GM12878 (cell line): ENCODE results near the gene SETBP1. TPM values are rescaled to one million over a fixed set of nuclear protein-coding genes. Genes with fewer than 3 reads are reported as not detected.

Experiments used
- ATAC-seq: fragments of 200-7000 bp; cut with Tn5 transposase; 3 replicates; pipeline ENCODE4 v1.9.1; 2020; ENCODE audit warnings: mild to moderate bottlenecking, moderate library complexity
- BruUV-seq: library from RNA; stranded (reverse); fragments of 400-500 nt; replicated peaks from 2 replicates; lab custom pipeline; 2021; lab: Mats Ljungman, UMichigan
- CTCF ChIA-PET: fragments of 300-600 bp; sonication (Branson Sonifier 250); formaldehyde crosslinking; extraction: SDS; loops from one replicate; lab custom pipeline; 2021; ENCODE audit warnings: inconsistent platforms; lab: Yijun Ruan, JAX
- POLR2A ChIA-PET: fragments of 350-600 bp; formaldehyde crosslinking; extraction: SDS; loops from one replicate; lab custom pipeline; 2021; ENCODE audit warnings: inconsistent platforms; lab: Charles Lee
- RAD21 ChIA-PET: fragments of 300-600 bp; sonication (Branson Sonifier 250); formaldehyde crosslinking; loops from one replicate; lab custom pipeline; 2023; ENCODE audit warnings: antibody characterized with exemption; ENCODE audit not compliant: unreplicated experiment; lab: Charles Lee
- SMC1A ChIA-PET: fragments of 300-600 bp; sonication (Branson Sonifier 250); formaldehyde crosslinking; loops from one replicate; lab custom pipeline; 2023; ENCODE audit not compliant: unreplicated experiment, uncharacterized antibody; lab: Charles Lee
- DNase-seq: peaks from one replicate; pipeline ENCODE4 v3.0.0-alpha.2; 2011; ENCODE audit warnings: low read depth, low spot score
- FAIRE-seq: peaks from 3 replicates; lab custom pipeline; 2011; peaks lifted over from hg19 to GRCh38; lab: Jason Lieb, UNC
- H2AFZ ChIP-seq: 2 replicates; pipeline ENCODE4 v1.6.0; 2011; ENCODE audit warnings: low read depth, low read length, control low read depth; ENCODE audit not compliant: control insufficient read depth
- H3K27ac ChIP-seq: 2 replicates; pipeline ENCODE4 v1.5.1; 2011; ENCODE audit warnings: control low read depth; ENCODE audit not compliant: control insufficient read depth, insufficient read depth
- H3K27me3 ChIP-seq, 2 experiments: replicated peaks in 1 of 2; 2 replicates each; pipeline versions ENCODE4 v1.6.0 to v1.6.1; 2011; ENCODE audit warnings: low read length in 1 of 2; ENCODE audit not compliant: control insufficient read depth in 2 of 2, insufficient read depth in 2 of 2
- H3K36me3 ChIP-seq, 2 experiments: 2 replicates each; pipeline ENCODE4 v1.5.1; 2011; ENCODE audit warnings: low read length in 1 of 2; ENCODE audit not compliant: control insufficient read depth in 2 of 2, insufficient read depth in 2 of 2
- H3K4me1 ChIP-seq: 2 replicates; pipeline ENCODE4 v1.6.1; 2011; ENCODE audit warnings: mild to moderate bottlenecking, low read length, moderate library complexity, mixed read lengths; ENCODE audit not compliant: control insufficient read depth, insufficient read depth
- H3K4me2 ChIP-seq: 2 replicates; pipeline ENCODE4 v1.6.0; 2011; ENCODE audit warnings: control low read depth; ENCODE audit not compliant: control insufficient read depth, insufficient read depth
- H3K4me3 ChIP-seq: fragments of 200-600 bp; sonication (generic); 2 replicates; pipeline ENCODE4 v1.5.1; 2016
- H3K79me2 ChIP-seq: 2 replicates; pipeline ENCODE4 v1.6.0; 2011; ENCODE audit warnings: low read length; ENCODE audit not compliant: control insufficient read depth, insufficient read depth
- H3K9ac ChIP-seq: 2 replicates; pipeline ENCODE4 v1.8.0; 2011; ENCODE audit warnings: low read length, control low read depth, mixed read lengths; ENCODE audit not compliant: control insufficient read depth, insufficient read depth
- H3K9me3 ChIP-seq: replicated peaks from 3 replicates; pipeline ENCODE4 v1.5.1; 2011; ENCODE audit warnings: mild to moderate bottlenecking, low read length; ENCODE audit not compliant: control insufficient read depth, insufficient read depth
- H4K20me1 ChIP-seq: 2 replicates; pipeline ENCODE4 v1.6.0; 2011; ENCODE audit not compliant: control insufficient read depth, insufficient read depth
- ATF7 ChIP-seq: fragments of 450-650 bp; IDR thresholded peaks from 2 replicates; pipeline ENCODE4 v1.6.1; 2016; ENCODE audit warnings: low read depth, mild to moderate bottlenecking
- DPF2 ChIP-seq: fragments of 450-650 bp; IDR thresholded peaks from 2 replicates; pipeline ENCODE4 v1.6.1; 2017; ENCODE audit warnings: mild to moderate bottlenecking
- ESRRA ChIP-seq: IDR thresholded peaks from 2 replicates; pipeline ENCODE4 v1.6.1; 2012; ENCODE audit warnings: mild to moderate bottlenecking, low read length, improper control_type of control experiment
- POLR2A ChIP-seq: IDR thresholded peaks from 2 replicates; pipeline ENCODE4 v1.6.1; 2011; ENCODE audit warnings: low read depth, mild to moderate bottlenecking, low read length
- ZNF217 ChIP-seq: fragments of 450-650 bp; IDR thresholded peaks from 2 replicates; pipeline ENCODE4 v1.6.1; 2017; ENCODE audit warnings: antibody characterized with exemption, mild to moderate bottlenecking
- WGBS: methylation state at CpG from one replicate; pipeline ENCODE4 v1.1.6; 2016; ENCODE audit warnings: low lambda C conversion rate; ENCODE audit not compliant: insufficient replicate concordance, insufficient coverage; ENCODE audit errors: missing lambda C conversion rate; 5-methylcytosine and 5-hydroxymethylcytosine counted together
- in situ Hi-C: fragments of 300-500 bp; cut with MboI; formaldehyde crosslinking; loops from 9 replicates; pipeline ENCODE4 v1.14.3; 2018; ENCODE audit warnings: mixed read lengths
- intact Hi-C: fragments of 100-400 bp; cut with micrococcal nuclease; formaldehyde crosslinking; loops from one replicate; pipeline ENCODE4 v1.14.2; 2022; ENCODE audit not compliant: unreplicated experiment
- polyA plus RNA-seq, 11 experiments: library from polyadenylated mRNA; depleted of rRNA in 4 of 11; unstranded in 6 of 11; stranded (reverse) in 5 of 11; fragments of >200 nt; fragmentation: Nextera tagmentation in 4 of 11; fragmentation: Illumina TruSeq in 1 of 11; extraction: Ambion mirVana in 4 of 11; extraction: Trizol in 1 of 11; gene quantifications; 1 replicate in 1 of 11; 2 replicates in 10 of 11; pipeline versions ENCODE4 v1.2.1 to v1.2.3, GENCODE V29; 2011 to 2016; ENCODE audit warnings: inconsistent platforms in 2 of 11, missing spikeins in 2 of 11, low read depth in 1 of 11
- total RNA-seq, 4 experiments: library from RNA; depleted of rRNA in 3 of 4; stranded (reverse); fragments of >200 nt in 3 of 4; fragmentation: Illumina TruSeq in 1 of 4; extraction: Trizol in 1 of 4; gene quantifications; 2 replicates each; pipeline versions ENCODE4 v1.2.1 to v1.2.3, GENCODE V29; 2013 to 2021
- TF ChIP-seq, protein P1 (sequence below): fragments of 450-650 bp; IDR thresholded peaks from 2 replicates; pipeline ENCODE4 v1.6.1; 2017; ENCODE audit warnings: antibody characterized with exemption, mild to moderate bottlenecking, moderate library complexity
- TF ChIP-seq, protein P2 (sequence below): IDR thresholded peaks from 2 replicates; pipeline ENCODE4 v1.6.1; 2011; ENCODE audit warnings: borderline replicate concordance, low read depth, mild to moderate bottlenecking, moderate library complexity, low read length; ENCODE audit not compliant: insufficient read depth, poor library complexity, severe bottlenecking
- TF ChIP-seq, protein P3 (sequence below): fragments of 450-650 bp; IDR thresholded peaks from 2 replicates; pipeline ENCODE4 v1.6.1; 2018; ENCODE audit warnings: mild to moderate bottlenecking, low read depth, moderate library complexity; ENCODE audit not compliant: partially characterized antibody
- TF ChIP-seq, protein P4 (sequence below): fragments of 450-650 bp; IDR thresholded peaks from 2 replicates; pipeline ENCODE4 v1.6.1; 2017; ENCODE audit warnings: low read depth, mild to moderate bottlenecking, moderate library complexity
- TF ChIP-seq, protein P5 (sequence below): fragments of 450-650 bp; IDR thresholded peaks from 2 replicates; pipeline ENCODE4 v1.6.1; 2017; ENCODE audit warnings: borderline replicate concordance

Gene SETBP1
- total and polyA plus RNA-seq, 10 of the 15 experiments (the other 5 are each of a cell fraction or from before 2014, with no cell fraction given): 0.99 to 29.7 (median 8.3) TPM

DNA sequence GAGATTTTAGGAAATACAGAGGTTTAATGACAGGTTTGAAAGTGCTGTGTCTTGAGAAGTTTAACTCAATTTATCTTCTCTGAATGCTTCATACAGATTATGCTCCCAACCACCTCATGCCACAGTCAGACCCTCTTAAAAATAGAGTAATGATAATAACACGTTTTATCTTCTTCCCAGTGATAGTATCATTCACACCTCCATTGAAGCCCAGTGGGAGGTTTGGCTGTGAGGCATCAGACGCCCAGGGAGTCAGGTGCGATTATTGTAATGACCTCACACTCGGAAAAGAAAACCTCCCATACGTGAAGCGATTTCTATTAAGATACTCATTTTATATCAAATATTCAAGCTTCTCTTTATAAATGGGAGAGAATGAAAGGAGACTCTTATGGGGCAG lies 366.3 kb downstream of the SETBP1 start (continued):
- TF ChIP-seq, protein P1, sequence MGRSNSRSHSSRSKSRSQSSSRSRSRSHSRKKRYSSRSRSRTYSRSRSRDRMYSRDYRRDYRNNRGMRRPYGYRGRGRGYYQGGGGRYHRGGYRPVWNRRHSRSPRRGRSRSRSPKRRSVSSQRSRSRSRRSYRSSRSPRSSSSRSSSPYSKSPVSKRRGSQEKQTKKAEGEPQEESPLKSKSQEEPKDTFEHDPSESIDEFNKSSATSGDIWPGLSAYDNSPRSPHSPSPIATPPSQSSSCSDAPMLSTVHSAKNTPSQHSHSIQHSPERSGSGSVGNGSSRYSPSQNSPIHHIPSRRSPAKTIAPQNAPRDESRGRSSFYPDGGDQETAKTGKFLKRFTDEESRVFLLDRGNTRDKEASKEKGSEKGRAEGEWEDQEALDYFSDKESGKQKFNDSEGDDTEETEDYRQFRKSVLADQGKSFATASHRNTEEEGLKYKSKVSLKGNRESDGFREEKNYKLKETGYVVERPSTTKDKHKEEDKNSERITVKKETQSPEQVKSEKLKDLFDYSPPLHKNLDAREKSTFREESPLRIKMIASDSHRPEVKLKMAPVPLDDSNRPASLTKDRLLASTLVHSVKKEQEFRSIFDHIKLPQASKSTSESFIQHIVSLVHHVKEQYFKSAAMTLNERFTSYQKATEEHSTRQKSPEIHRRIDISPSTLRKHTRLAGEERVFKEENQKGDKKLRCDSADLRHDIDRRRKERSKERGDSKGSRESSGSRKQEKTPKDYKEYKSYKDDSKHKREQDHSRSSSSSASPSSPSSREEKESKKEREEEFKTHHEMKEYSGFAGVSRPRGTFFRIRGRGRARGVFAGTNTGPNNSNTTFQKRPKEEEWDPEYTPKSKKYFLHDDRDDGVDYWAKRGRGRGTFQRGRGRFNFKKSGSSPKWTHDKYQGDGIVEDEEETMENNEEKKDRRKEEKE: no peak
- TF ChIP-seq, protein P2, sequence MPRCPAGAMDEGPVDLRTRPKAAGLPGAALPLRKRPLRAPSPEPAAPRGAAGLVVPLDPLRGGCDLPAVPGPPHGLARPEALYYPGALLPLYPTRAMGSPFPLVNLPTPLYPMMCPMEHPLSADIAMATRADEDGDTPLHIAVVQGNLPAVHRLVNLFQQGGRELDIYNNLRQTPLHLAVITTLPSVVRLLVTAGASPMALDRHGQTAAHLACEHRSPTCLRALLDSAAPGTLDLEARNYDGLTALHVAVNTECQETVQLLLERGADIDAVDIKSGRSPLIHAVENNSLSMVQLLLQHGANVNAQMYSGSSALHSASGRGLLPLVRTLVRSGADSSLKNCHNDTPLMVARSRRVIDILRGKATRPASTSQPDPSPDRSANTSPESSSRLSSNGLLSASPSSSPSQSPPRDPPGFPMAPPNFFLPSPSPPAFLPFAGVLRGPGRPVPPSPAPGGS: no peak
- no peak for TF ChIP-seq POLR2A
- TF ChIP-seq ATF7: no peak

DNA sequence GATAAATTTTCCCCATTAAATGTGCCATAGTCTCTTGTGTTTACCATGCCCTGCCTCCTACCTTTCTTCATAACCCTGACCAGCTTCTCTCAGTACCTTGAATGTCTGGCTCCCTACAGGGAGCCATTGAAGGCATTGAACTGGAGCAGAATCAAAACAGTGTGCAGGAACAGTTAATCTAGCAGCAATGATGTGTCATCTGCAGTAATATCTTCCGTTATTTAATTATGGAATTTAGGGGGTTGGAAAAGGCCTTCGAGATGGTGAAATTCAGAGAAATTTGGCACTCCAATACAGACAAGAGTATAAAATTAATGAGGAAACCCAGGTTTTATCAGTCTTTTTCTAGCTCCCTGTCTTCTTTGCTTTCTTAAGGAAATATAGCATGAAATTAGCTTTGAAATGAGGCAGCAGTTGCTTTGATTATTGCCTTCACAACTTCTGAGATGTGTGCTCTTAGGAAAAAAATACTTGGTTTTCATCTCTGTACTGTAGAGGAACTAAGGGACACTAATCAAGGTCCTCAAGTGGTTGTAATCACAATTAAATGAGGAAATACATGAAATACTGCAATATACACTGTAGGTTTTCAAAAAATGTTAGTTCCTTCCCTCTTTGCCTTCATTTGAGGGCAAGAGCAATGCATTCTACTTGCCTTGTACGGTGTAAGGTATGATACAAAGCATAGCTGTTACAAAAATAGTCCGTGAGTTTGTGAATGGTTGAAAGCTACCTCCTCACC lies 369.1 kb downstream of the SETBP1 start:
- Histone ChIP-seq H4K20me1 (no peaks in the 10 kb centered on the region), H3K4me1 (no peaks in the 10 kb centered on the region), H2AFZ (no peak overlapping the region), H3K9me3 (no peaks in the 10 kb centered on the region), H3K4me2 (no peak overlapping the region), H3K79me2 (no peaks in the 10 kb centered on the region), H3K9ac (no peak overlapping the region), H3K27ac (no peak overlapping the region), H3K36me3 (no peaks in the 10 kb centered on the region), H3K4me3 (no peak overlapping the region), H3K27me3 (no peaks in the 10 kb centered on the region)
- ChIA-PET SMC1A (interaction anchor here (1.1 to 1.3 kb wide), 2 partner anchors 10 to 14 kb away, joined by 3 read pairs; no protein-coding TSS in a partner anchor), CTCF (interaction anchor here (0.6 kb wide), 1 partner anchor 163 kb away, joined by 4 read pairs; no protein-coding TSS in a partner anchor), RAD21 (no interaction called here), POLR2A (no interaction called here)
- no TSS peak for BruUV-seq
- no peak for ATAC-seq
- in situ Hi-C loops (no loop called here), intact Hi-C loops (no loop called here)
- 61% methylated on average over 4 of the region's 4 CpGs for WGBS
- no peak for DNase-seq
- no peak for FAIRE-seq
- TF ChIP-seq, protein P3, sequence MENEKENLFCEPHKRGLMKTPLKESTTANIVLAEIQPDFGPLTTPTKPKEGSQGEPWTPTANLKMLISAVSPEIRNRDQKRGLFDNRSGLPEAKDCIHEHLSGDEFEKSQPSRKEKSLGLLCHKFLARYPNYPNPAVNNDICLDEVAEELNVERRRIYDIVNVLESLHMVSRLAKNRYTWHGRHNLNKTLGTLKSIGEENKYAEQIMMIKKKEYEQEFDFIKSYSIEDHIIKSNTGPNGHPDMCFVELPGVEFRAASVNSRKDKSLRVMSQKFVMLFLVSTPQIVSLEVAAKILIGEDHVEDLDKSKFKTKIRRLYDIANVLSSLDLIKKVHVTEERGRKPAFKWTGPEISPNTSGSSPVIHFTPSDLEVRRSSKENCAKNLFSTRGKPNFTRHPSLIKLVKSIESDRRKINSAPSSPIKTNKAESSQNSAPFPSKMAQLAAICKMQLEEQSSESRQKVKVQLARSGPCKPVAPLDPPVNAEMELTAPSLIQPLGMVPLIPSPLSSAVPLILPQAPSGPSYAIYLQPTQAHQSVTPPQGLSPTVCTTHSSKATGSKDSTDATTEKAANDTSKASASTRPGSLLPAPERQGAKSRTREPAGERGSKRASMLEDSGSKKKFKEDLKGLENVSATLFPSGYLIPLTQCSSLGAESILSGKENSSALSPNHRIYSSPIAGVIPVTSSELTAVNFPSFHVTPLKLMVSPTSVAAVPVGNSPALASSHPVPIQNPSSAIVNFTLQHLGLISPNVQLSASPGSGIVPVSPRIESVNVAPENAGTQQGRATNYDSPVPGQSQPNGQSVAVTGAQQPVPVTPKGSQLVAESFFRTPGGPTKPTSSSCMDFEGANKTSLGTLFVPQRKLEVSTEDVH: no peak
- TF ChIP-seq, protein P4, sequence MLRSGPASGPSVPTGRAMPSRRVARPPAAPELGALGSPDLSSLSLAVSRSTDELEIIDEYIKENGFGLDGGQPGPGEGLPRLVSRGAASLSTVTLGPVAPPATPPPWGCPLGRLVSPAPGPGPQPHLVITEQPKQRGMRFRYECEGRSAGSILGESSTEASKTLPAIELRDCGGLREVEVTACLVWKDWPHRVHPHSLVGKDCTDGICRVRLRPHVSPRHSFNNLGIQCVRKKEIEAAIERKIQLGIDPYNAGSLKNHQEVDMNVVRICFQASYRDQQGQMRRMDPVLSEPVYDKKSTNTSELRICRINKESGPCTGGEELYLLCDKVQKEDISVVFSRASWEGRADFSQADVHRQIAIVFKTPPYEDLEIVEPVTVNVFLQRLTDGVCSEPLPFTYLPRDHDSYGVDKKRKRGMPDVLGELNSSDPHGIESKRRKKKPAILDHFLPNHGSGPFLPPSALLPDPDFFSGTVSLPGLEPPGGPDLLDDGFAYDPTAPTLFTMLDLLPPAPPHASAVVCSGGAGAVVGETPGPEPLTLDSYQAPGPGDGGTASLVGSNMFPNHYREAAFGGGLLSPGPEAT: no peak
- TF ChIP-seq ESRRA (no peak), DPF2 (no peak), ZNF217 (no peak)
- TF ChIP-seq, protein P5, sequence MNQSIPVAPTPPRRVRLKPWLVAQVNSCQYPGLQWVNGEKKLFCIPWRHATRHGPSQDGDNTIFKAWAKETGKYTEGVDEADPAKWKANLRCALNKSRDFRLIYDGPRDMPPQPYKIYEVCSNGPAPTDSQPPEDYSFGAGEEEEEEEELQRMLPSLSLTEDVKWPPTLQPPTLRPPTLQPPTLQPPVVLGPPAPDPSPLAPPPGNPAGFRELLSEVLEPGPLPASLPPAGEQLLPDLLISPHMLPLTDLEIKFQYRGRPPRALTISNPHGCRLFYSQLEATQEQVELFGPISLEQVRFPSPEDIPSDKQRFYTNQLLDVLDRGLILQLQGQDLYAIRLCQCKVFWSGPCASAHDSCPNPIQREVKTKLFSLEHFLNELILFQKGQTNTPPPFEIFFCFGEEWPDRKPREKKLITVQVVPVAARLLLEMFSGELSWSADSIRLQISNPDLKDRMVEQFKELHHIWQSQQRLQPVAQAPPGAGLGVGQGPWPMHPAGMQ: no peak
